ENCODE results near the gene CUX1. TPM values are rescaled to one million over a fixed set of nuclear protein-coding genes. Genes with fewer than 3 reads are reported as not detected.

Gene CUX1
- total RNA-seq, 3 donors from 2014 or later: 85.2 to 167 (median 120) TPM

- DNase-seq (no peak), ATAC-seq (no peak)
- Histone ChIP-seq H3K36me3 (ENCODE audit: low read depth) (no peaks in the 10 kb centered on the region), H3K4me1 (ENCODE audit: low read depth) (no peaks in the 10 kb centered on the region), H3K9me3 (no peaks in the 10 kb centered on the region), H3K4me3 (no peak overlapping the region)
- intact Hi-C loops (cut with DNase I, micrococcal nuclease): no loop called here
- TF ChIP-seq, protein P1, sequence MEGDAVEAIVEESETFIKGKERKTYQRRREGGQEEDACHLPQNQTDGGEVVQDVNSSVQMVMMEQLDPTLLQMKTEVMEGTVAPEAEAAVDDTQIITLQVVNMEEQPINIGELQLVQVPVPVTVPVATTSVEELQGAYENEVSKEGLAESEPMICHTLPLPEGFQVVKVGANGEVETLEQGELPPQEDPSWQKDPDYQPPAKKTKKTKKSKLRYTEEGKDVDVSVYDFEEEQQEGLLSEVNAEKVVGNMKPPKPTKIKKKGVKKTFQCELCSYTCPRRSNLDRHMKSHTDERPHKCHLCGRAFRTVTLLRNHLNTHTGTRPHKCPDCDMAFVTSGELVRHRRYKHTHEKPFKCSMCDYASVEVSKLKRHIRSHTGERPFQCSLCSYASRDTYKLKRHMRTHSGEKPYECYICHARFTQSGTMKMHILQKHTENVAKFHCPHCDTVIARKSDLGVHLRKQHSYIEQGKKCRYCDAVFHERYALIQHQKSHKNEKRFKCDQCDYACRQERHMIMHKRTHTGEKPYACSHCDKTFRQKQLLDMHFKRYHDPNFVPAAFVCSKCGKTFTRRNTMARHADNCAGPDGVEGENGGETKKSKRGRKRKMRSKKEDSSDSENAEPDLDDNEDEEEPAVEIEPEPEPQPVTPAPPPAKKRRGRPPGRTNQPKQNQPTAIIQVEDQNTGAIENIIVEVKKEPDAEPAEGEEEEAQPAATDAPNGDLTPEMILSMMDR (IDR thresholded peaks at IDR 0.05): no peak
Observed at GRCh38 chr7:101916041-101916800, 98.8 kb downstream of the CUX1 start.

DNA sequence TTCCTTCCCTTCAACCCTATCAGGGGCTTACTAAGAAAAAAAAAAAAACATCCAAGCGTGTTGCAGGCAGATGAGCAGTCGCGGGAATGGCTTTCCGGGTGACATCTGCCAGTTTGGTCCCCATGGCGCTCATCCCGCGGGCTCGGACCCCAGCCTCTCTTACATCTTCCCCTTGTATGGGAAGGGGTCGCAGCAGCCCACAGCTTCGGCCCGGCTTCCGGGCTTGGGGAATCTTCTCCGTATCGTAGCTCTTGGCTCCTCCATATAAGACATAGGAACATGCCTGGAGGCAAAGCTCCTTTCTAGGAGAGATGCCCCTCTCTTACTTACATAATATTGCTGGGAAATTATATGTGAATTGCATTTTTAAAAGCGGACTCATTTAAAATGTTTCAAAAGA, 99.5 kb downstream of the CUX1 start:
- Histone ChIP-seq H3K4me1 (ENCODE audit: low read depth) (no peaks in the 10 kb centered on the region), H3K4me3 (no peak overlapping the region), H3K36me3 (ENCODE audit: low read depth) (no peaks in the 10 kb centered on the region), H3K9me3 (no peaks in the 10 kb centered on the region)
- intact Hi-C loops (cut with DNase I, micrococcal nuclease): no loop called here
- no peak for DNase-seq
- TF ChIP-seq, protein P1 (IDR thresholded peaks at IDR 0.05): no peak
- ATAC-seq: no peak

GRCh38 chr7:101917566-101917965, 100.1 kb downstream of the CUX1 start:
- H3K36me3 ChIP-seq (ENCODE audit: low read depth): no peaks in the 10 kb centered on the region
- TF ChIP-seq, protein P1 (IDR thresholded peaks at IDR 0.05): no peak
- DNase-seq: no peak
- H3K4me1 ChIP-seq (ENCODE audit: low read depth): no peaks in the 10 kb centered on the region
- no peak overlapping the region for H3K4me3 ChIP-seq
- intact Hi-C loops (cut with DNase I, micrococcal nuclease): no loop called here
- no peaks in the 10 kb centered on the region for H3K9me3 ChIP-seq
- ATAC-seq: no peak

- Histone ChIP-seq H3K36me3 (ENCODE audit: low read depth) (no peaks in the 10 kb centered on the region), H3K4me1 (ENCODE audit: low read depth) (no peaks in the 10 kb centered on the region), H3K9me3 (no peaks in the 10 kb centered on the region), H3K4me3 (no peak overlapping the region)
- ATAC-seq (no peak), DNase-seq (no peak)
- TF ChIP-seq, protein P1 (IDR thresholded peaks at IDR 0.05): no peak
- intact Hi-C loops (cut with DNase I, micrococcal nuclease): no loop called here
Observed at GRCh38 chr7:101918426-101918825, 101.0 kb downstream of the CUX1 start.

DNA sequence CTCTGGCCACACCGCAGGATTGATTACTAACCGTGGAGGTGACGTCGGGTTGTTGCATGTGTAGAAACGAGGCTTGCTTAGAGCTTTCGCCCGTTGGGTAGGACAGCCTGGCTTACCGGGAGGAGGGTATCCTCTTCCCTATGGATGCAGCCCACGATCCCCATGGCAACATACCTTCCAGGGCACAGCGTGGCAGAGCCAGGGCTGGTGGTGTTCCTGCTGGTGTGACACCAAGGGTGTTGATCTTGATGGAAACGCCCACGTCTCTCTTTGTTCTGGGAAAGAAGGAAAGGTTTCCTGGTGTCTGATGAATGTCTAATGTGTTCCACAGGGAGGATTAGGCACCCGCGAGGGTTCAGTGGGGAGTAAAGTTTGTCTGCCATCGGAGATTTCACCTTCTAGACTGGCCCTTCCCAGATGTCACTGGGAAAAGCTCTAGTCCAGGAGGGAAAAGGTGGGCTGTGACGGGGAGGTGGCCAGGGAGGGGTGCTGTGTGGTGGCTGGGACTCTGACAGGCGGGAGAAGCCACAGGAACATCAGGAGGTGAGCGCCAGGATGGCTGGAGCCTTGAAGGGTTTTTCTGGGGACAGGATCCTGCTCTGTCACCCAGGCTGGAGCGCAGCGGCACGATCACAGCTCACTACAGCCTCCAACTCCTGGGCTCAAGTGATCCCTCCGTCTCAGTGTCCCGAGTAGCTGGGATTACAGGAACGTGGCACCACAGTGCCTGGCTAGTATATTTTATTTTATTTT, 102.1 kb downstream of the CUX1 start:
- TF ChIP-seq, protein P1 (IDR thresholded peaks at IDR 0.05): no peak
- intact Hi-C loops (cut with DNase I, micrococcal nuclease): no loop called here
- Histone ChIP-seq H3K4me1 (ENCODE audit: low read depth) (no peaks in the 10 kb centered on the region), H3K4me3 (no peak overlapping the region), H3K9me3 (no peaks in the 10 kb centered on the region), H3K36me3 (ENCODE audit: low read depth) (no peaks in the 10 kb centered on the region)
- no peak for DNase-seq
- no peak for ATAC-seq

Measured in mucosa of descending colon (tissue), 3 donors.